GM12865 (cell line): ENCODE data around the gene PWWP2B.

Experiments used
- DNase-seq: peaks from one replicate; pipeline ENCODE4 v3.0.0; 2010; ENCODE audit warnings: low read depth
- H3K4me3 ChIP-seq: 2 replicates; pipeline ENCODE4 v1.5.1; 2011; ENCODE audit warnings: mild to moderate bottlenecking, low read depth, low read length, control low read depth
- CTCF ChIP-seq: IDR thresholded peaks from 2 replicates; pipeline ENCODE4 v1.5.1; 2011; ENCODE audit warnings: low read length, control low read depth, low read depth, inconsistent platforms; ENCODE audit not compliant: insufficient read depth; ENCODE audit errors: missing control alignments

The PWWP2B gene

GRCh38 chr10:132446661-132447445, 49.9 kb downstream of the PWWP2B start:
- peak; percentile 32 for TF ChIP-seq CTCF
- no peak overlapping the region for H3K4me3 ChIP-seq
- DNase-seq, result peak; percentile 42

- no peak for DNase-seq
- TF ChIP-seq CTCF, result no peak
- no peak overlapping the region for H3K4me3 ChIP-seq
Observed at GRCh38 chr10:132447446-132448247, 50.6 kb downstream of the PWWP2B start.

- H3K4me3 ChIP-seq, result no peak overlapping the region
- peak; percentile 28 for DNase-seq
- TF ChIP-seq CTCF, result no peak
Observed at GRCh38 chr10:132448248-132448731, 51.3 kb downstream of the PWWP2B start.

GRCh38 chr10:132449051-132449810, 52.2 kb downstream of the PWWP2B start:
- no peak overlapping the region for H3K4me3 ChIP-seq
- TF ChIP-seq CTCF, result no peak
- no peak for DNase-seq

- no peak overlapping the region for H3K4me3 ChIP-seq
- no peak for DNase-seq
- no peak for TF ChIP-seq CTCF
Observed at GRCh38 chr10:132449811-132450181, 52.8 kb downstream of the PWWP2B start.

GRCh38 chr10:132450466-132450824, 53.4 kb downstream of the PWWP2B start:
- no peak overlapping the region for H3K4me3 ChIP-seq
- no peak for TF ChIP-seq CTCF
- DNase-seq, result no peak
